Common myeloid progenitor, CD34-positive (primary cell): ENCODE results near the gene NES.

Experiments used
- CTCF ChIA-PET: fragments of 350-600 bp; sonication (Branson Sonifier 250); formaldehyde crosslinking; loops from one replicate; lab custom pipeline; 2021; ENCODE audit warnings: antibody characterized with exemption; lab: Charles Lee
- POLR2A ChIA-PET: fragments of 350-600 bp; sonication (Branson Sonifier 250); formaldehyde crosslinking; loops from one replicate; lab custom pipeline; 2021; ENCODE audit warnings: antibody characterized with exemption; lab: Charles Lee
- DNase-seq, 3 donors: peaks; one replicate each; pipeline versions ENCODE4 v3.0.0 to v3.0.0-alpha.2; 2013
- H3K27ac ChIP-seq, 2 experiments: 1 replicate in 1 of 2; 2 replicates in 1 of 2; pipeline ENCODE4 v1.7.0; 2013; ENCODE audit warnings: inconsistent platforms in 2 of 2, low read length in 2 of 2, mild to moderate bottlenecking in 2 of 2, low read depth in 1 of 2, moderate library complexity in 1 of 2; ENCODE audit not compliant: severe bottlenecking in 2 of 2, insufficient read depth in 1 of 2, poor library complexity in 1 of 2
- H3K27me3 ChIP-seq, 5 experiments: replicated peaks in 2 of 5; 1 replicate in 3 of 5; 2 replicates in 2 of 5; pipeline versions ENCODE4 v1.6.1 to v1.7.0; 2013; ENCODE audit warnings: low read length in 4 of 5, mild to moderate bottlenecking in 2 of 5, moderate library complexity in 2 of 5, inconsistent platforms in 1 of 5; ENCODE audit not compliant: insufficient read depth in 5 of 5, control insufficient read depth in 4 of 5
- H3K36me3 ChIP-seq, 4 experiments: 1 replicate in 2 of 4; 2 replicates in 2 of 4; pipeline versions ENCODE4 v1.6.1 to v1.7.0; 2013; ENCODE audit warnings: low read length in 3 of 4, control low read depth in 1 of 4, mild to moderate bottlenecking in 1 of 4; ENCODE audit not compliant: control insufficient read depth in 4 of 4, insufficient read depth in 4 of 4
- H3K4me1 ChIP-seq, 4 experiments: 1 replicate in 3 of 4; 2 replicates in 1 of 4; pipeline versions ENCODE4 v1.6.1 to v1.7.1; 2013; ENCODE audit warnings: low read length in 3 of 4, mild to moderate bottlenecking in 3 of 4, control low read depth in 1 of 4, inconsistent platforms in 1 of 4, moderate library complexity in 1 of 4; ENCODE audit not compliant: control insufficient read depth in 4 of 4, insufficient read depth in 4 of 4; ENCODE audit errors: control extremely low read depth in 1 of 4
- H3K4me3 ChIP-seq, 7 experiments: 1 replicate in 4 of 7; 2 replicates in 3 of 7; pipeline versions ENCODE4 v1.5.1 to v1.7.0; 2013; ENCODE audit warnings: mild to moderate bottlenecking in 7 of 7, low read length in 6 of 7, moderate library complexity in 6 of 7, inconsistent platforms in 2 of 7, low read depth in 2 of 7, control low read depth in 1 of 7; ENCODE audit not compliant: insufficient read depth in 4 of 7, control insufficient read depth in 1 of 7; ENCODE audit errors: extremely low read depth in 1 of 7
- H3K9me3 ChIP-seq, 5 experiments: 1 replicate in 4 of 5; 2 replicates in 1 of 5; pipeline versions ENCODE4 v1.6.1 to v1.7.1; 2013; ENCODE audit warnings: low read length in 4 of 5, mild to moderate bottlenecking in 2 of 5, inconsistent platforms in 1 of 5, low read depth in 1 of 5, moderate library complexity in 1 of 5; ENCODE audit not compliant: control insufficient read depth in 4 of 5, insufficient read depth in 2 of 5; ENCODE audit errors: control extremely low read depth in 1 of 5
- WGBS: methylation state at CpG from one replicate; pipeline ENCODE4 v1.1.5; 2013; ENCODE audit not compliant: insufficient coverage; 5-methylcytosine and 5-hydroxymethylcytosine counted together

NES gene

GRCh38 chr1:156658945-156659574, 18.1 kb downstream of the NES start:
- Histone ChIP-seq H3K4me3 (no peak overlapping the region), H3K9me3 (no peaks in the 10 kb centered on the region), H3K36me3 (no peaks in the 10 kb centered on the region), H3K27ac (no peak overlapping the region), H3K27me3 (peaks cover 0 to 37% (median 23%) of the 10 kb centered on the region in 5 experiments), H3K4me1 (peaks cover 3 to 77% (median 67%) of the 10 kb centered on the region in 4 experiments)
- POLR2A ChIA-PET = no interaction called here
- no peak for DNase-seq
- CTCF ChIA-PET = interaction anchor here (0.7 to 16.8 kb wide), 12 partner anchors 9 to 179 kb away, joined by 3 to 351 read pairs (median 6); partner anchors contain the start of genes BCAN, CRABP2, HAPLN2 and ISG20L2
- 90% methylated on average over 9 of the region's 10 CpGs for WGBS

GRCh38 chr1:156658496-156658895, 18.7 kb downstream of the NES start:
- Histone ChIP-seq H3K27ac (no peak overlapping the region), H3K36me3 (no peaks in the 10 kb centered on the region), H3K9me3 (no peaks in the 10 kb centered on the region), H3K4me3 (no peak overlapping the region), H3K4me1 (peaks cover 3 to 72% (median 65%) of the 10 kb centered on the region in 4 experiments), H3K27me3 (peaks cover 0 to 42% (median 27%) of the 10 kb centered on the region in 5 experiments)
- POLR2A ChIA-PET = interaction anchor here (0.9 kb wide), 1 partner anchor 31 kb away, joined by 3 read pairs; no protein-coding TSS in a partner anchor
- WGBS = 97% methylated on average over 14 of the region's 14 CpGs
- CTCF ChIA-PET = interaction anchor here (0.6 to 16.8 kb wide), 15 partner anchors 10 to 270 kb away, joined by 3 to 351 read pairs (median 4); partner anchors contain the start of genes BCAN, HAPLN2, ISG20L2 and METTL25B
- no peak for DNase-seq

- ChIA-PET POLR2A (interaction anchor here (0.9 kb wide), 1 partner anchor 30 kb away, joined by 3 read pairs; no protein-coding TSS in a partner anchor), CTCF (interaction anchor here (0.5 to 16.8 kb wide), 19 partner anchors 9 to 271 kb away, joined by 3 to 351 read pairs (median 4); partner anchors contain the start of genes BCAN, HAPLN2, ISG20L2 and METTL25B)
- no peaks in the 10 kb centered on the region for H3K36me3 ChIP-seq
- H3K27ac ChIP-seq = no peak overlapping the region
- peak in 2 of 3 donors; percentile 47 to 64 for DNase-seq
- peak overlapping the region in 2 of 7 experiments; percentile 46 to 61 for H3K4me3 ChIP-seq
- WGBS = 8% methylated on average over 14 of the region's 15 CpGs
- H3K4me1 ChIP-seq = peaks cover 3 to 66% (median 59%) of the 10 kb centered on the region in 4 experiments
- H3K27me3 ChIP-seq = peaks cover 0 to 49% (median 27%) of the 10 kb centered on the region in 5 experiments
- H3K9me3 ChIP-seq = no peaks in the 10 kb centered on the region
Observed at GRCh38 chr1:156657741-156658319, 19.4 kb downstream of the NES start.

GRCh38 chr1:156656806-156657740, 20.1 kb downstream of the NES start:
- peaks cover 0 to 53% (median 29%) of the 10 kb centered on the region in 5 experiments for H3K27me3 ChIP-seq
- POLR2A ChIA-PET = interaction anchor here (0.9 kb wide), 1 partner anchor 30 kb away, joined by 3 read pairs; no protein-coding TSS in a partner anchor
- CTCF ChIA-PET = interaction anchor here (0.5 to 16.8 kb wide), 17 partner anchors 8 to 272 kb away, joined by 3 to 351 read pairs (median 4); partner anchors contain the start of genes BCAN, HAPLN2, ISG20L2 and METTL25B

GRCh38 chr1:156655904-156656516, 21.2 kb downstream of the NES start:
- peaks cover 0 to 61% (median 29%) of the 10 kb centered on the region in 5 experiments for H3K27me3 ChIP-seq
- no peak for DNase-seq
- no peak overlapping the region for H3K27ac ChIP-seq
- 80% methylated on average over 1 of the region's 9 CpGs for WGBS
- POLR2A ChIA-PET = no interaction called here
- no peak overlapping the region for H3K4me3 ChIP-seq
- H3K9me3 ChIP-seq = no peaks in the 10 kb centered on the region
- no peaks in the 10 kb centered on the region for H3K36me3 ChIP-seq
- CTCF ChIA-PET = interaction anchor here (1.1 to 16.8 kb wide), 5 partner anchors 13 to 39 kb away, joined by 3 to 351 read pairs (median 72); partner anchors contain the start of genes BCAN, HAPLN2 and NES
- peaks cover 0 to 48% (median 41%) of the 10 kb centered on the region in 4 experiments for H3K4me1 ChIP-seq

More at GRCh38 chr1:156656806-156657740, 20.1 kb downstream of the NES start:
- Histone ChIP-seq H3K9me3 (no peaks in the 10 kb centered on the region), H3K4me1 (peaks cover 0 to 58% (median 52%) of the 10 kb centered on the region in 4 experiments), H3K4me3 (peak overlapping the region in 5 of 7 experiments; percentile 11 to 61 (median 21)), H3K36me3 (no peaks in the 10 kb centered on the region), H3K27ac (no peak overlapping the region)
- under 1% methylated on average over 50 of the region's 54 CpGs for WGBS
- DNase-seq = peak; percentile 50 to 66 (median 63)
